ENCODE measurements around the gene SAMD7.

DNA sequence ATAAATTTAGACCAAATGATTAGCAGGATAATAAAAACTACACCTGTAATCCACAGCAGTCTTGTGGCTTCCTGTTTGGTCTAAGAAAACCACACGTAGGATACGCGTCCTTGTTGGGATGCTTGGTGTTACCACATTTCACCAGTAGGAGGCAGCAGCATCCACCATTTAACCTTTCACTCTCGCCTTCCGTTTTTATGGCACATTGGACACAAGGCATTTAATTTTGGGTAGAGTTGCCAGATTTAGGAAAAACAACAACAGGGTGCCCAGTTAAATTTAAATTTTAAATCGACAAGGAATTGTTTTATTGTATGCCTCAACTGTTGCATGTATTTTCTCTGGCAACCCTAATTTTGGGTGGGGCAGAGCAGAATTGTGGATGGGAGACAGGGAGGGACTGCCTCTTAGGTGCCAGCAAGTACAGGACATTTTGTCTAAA is 47.9 kb upstream of the SAMD7 start:
- TF ChIP-seq, protein P1, sequence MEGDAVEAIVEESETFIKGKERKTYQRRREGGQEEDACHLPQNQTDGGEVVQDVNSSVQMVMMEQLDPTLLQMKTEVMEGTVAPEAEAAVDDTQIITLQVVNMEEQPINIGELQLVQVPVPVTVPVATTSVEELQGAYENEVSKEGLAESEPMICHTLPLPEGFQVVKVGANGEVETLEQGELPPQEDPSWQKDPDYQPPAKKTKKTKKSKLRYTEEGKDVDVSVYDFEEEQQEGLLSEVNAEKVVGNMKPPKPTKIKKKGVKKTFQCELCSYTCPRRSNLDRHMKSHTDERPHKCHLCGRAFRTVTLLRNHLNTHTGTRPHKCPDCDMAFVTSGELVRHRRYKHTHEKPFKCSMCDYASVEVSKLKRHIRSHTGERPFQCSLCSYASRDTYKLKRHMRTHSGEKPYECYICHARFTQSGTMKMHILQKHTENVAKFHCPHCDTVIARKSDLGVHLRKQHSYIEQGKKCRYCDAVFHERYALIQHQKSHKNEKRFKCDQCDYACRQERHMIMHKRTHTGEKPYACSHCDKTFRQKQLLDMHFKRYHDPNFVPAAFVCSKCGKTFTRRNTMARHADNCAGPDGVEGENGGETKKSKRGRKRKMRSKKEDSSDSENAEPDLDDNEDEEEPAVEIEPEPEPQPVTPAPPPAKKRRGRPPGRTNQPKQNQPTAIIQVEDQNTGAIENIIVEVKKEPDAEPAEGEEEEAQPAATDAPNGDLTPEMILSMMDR (conservative IDR thresholded peaks at IDR 0.05; ENCODE audit: low read depth, low read length) = peak; percentile 94
- TF ChIP-seq EZH2 (IDR thresholded peaks at IDR 0.05; ENCODE audit: borderline replicate concordance, low read depth, low read length, poor library complexity, severe bottlenecking) = no peak

All from A673 (cell line).